Measurements from ENCODE around the gene ELL. TPM values are rescaled to one million over a fixed set of nuclear protein-coding genes. Genes with fewer than 3 reads are reported as not detected.

The ELL gene
- total RNA-seq, 1 experiment from 2014 or later: 18.6 TPM

GRCh38 chr19:18416778-18417249, 105.1 kb downstream of the ELL start:
- Histone ChIP-seq H3K9me3 (ENCODE audit: control insufficient read depth, insufficient read depth, low read depth, low read length) (no peaks in the 10 kb centered on the region), H3K27me3 (ENCODE audit: control insufficient read depth, insufficient read depth, low read length) (no peaks in the 10 kb centered on the region), H3K4me1 (ENCODE audit: control insufficient read depth, insufficient read depth, low read length) (peaks cover 40% of the 10 kb centered on the region), H3K4me3 (ENCODE audit: low read depth in 2 of 2, low read length in 2 of 2) (peak overlapping the region; percentile 37 to 60), H3K27ac (ENCODE audit: low read length) (peak overlapping the region; percentile 95), H3K36me3 (ENCODE audit: control insufficient read depth, insufficient read depth, low read length) (peaks cover 2% of the 10 kb centered on the region; the same call in 1 of the 2 replicates)
- ChIA-PET POLR2A (interaction anchor here (0.7 to 1.0 kb wide), 4 partner anchors 75 to 165 kb away, joined by 3 to 4 read pairs (median 3); partner anchors contain the start of gene JUND), CTCF (interaction anchor here (0.7 to 1.4 kb wide), 3 partner anchors 28 to 137 kb away, joined by 3 to 6 read pairs (median 3); no protein-coding TSS in a partner anchor)
- in situ Hi-C loops (cut with HindIII; ENCODE audit: low pct_unique_long_range_greater_than_20kb, low sequenced_read_pairs) (no loop called here), intact Hi-C loops (cut with micrococcal nuclease; ENCODE audit: unreplicated experiment) (no loop called here)
- DNase-seq (ENCODE audit: low read depth, low spot score) (no peak), ATAC-seq (peak; percentile 66)
- TF ChIP-seq, protein P1, sequence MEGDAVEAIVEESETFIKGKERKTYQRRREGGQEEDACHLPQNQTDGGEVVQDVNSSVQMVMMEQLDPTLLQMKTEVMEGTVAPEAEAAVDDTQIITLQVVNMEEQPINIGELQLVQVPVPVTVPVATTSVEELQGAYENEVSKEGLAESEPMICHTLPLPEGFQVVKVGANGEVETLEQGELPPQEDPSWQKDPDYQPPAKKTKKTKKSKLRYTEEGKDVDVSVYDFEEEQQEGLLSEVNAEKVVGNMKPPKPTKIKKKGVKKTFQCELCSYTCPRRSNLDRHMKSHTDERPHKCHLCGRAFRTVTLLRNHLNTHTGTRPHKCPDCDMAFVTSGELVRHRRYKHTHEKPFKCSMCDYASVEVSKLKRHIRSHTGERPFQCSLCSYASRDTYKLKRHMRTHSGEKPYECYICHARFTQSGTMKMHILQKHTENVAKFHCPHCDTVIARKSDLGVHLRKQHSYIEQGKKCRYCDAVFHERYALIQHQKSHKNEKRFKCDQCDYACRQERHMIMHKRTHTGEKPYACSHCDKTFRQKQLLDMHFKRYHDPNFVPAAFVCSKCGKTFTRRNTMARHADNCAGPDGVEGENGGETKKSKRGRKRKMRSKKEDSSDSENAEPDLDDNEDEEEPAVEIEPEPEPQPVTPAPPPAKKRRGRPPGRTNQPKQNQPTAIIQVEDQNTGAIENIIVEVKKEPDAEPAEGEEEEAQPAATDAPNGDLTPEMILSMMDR (IDR thresholded peaks at IDR 0.05): no peak
- no peak for TF ChIP-seq SIN3A (IDR thresholded peaks at IDR 0.05; ENCODE audit: borderline replicate concordance, insufficient read depth, low read depth, low read length)
- TF ChIP-seq REST (IDR thresholded peaks at IDR 0.05; ENCODE audit: insufficient read depth in 1 of 2, low read depth in 2 of 2, low read length in 1 of 2): no peak
- TF ChIP-seq TCF7L2 (IDR thresholded peaks at IDR 0.05; ENCODE audit: low read depth, low read length): no peak
- TF ChIP-seq POLR2AphosphoS5 (IDR thresholded peaks at IDR 0.05; ENCODE audit: low read depth, low read length): no peak
- BruUV-seq (replicated peaks): no TSS peak

DNA sequence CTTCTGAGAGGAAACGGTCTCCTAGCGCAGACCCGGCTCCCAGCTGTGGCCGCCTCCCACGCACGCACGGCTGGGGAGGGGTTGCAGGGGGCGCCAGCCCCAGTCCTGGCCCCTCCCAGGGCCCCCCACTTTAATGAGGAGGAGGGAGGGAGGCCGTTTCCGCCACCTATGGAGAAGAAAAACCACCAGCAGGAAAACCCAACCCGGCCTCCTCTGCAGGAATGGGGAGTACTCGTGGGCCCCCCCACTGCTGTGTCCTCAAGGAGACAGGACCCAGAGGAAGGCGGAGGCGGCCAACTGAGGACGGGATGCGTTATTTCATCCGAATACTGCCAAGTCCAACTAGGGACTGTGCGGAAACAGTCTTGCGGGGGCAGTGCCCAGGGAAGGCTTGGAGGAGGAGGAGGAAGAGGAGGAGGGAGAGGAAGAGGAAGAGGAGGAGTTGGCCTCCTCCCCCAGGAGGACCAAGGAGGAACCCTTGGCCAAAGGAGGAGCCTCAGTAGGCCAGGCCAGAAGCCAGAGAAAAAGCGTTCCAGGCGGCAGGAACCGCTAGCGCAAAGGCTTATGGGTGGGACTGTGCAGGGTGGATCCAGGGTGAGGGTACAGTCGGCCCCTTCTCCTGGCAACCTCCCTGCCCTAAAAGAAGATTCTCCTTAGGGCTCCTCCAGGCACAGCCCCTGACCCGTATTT, 106.5 kb downstream of the ELL start:
- no peaks in the 10 kb centered on the region for H3K9me3 ChIP-seq (ENCODE audit: control insufficient read depth, insufficient read depth, low read depth, low read length)
- in situ Hi-C loops (cut with HindIII; ENCODE audit: low pct_unique_long_range_greater_than_20kb, low sequenced_read_pairs): no loop called here
- no peaks in the 10 kb centered on the region for H3K27me3 ChIP-seq (ENCODE audit: control insufficient read depth, insufficient read depth, low read length)
- DNase-seq (ENCODE audit: low read depth, low spot score) (no peak), ATAC-seq (no peak)
- peak overlapping the region; percentile 95 for H3K27ac ChIP-seq (ENCODE audit: low read length)
- H3K36me3 ChIP-seq (ENCODE audit: control insufficient read depth, insufficient read depth, low read length): peaks cover 1% of the 10 kb centered on the region; the same call in 1 of the 2 replicates
- H3K4me3 ChIP-seq (ENCODE audit: low read depth in 2 of 2, low read length in 2 of 2): peak overlapping the region in 1 of 2 experiments; percentile 29; a peak in 1 of 4 replicates
- intact Hi-C loops (cut with micrococcal nuclease; ENCODE audit: unreplicated experiment): no loop called here
- BruUV-seq (replicated peaks): no TSS peak
- TF ChIP-seq TCF7L2 (IDR thresholded peaks at IDR 0.05; ENCODE audit: low read depth, low read length): no peak
- TF ChIP-seq POLR2AphosphoS5 (IDR thresholded peaks at IDR 0.05; ENCODE audit: low read depth, low read length): no peak
- TF ChIP-seq SIN3A (IDR thresholded peaks at IDR 0.05; ENCODE audit: borderline replicate concordance, insufficient read depth, low read depth, low read length): no peak
- TF ChIP-seq REST (IDR thresholded peaks at IDR 0.05; ENCODE audit: insufficient read depth in 1 of 2, low read depth in 2 of 2, low read length in 1 of 2): no peak
- TF ChIP-seq, protein P1 (IDR thresholded peaks at IDR 0.05): no peak
- peaks cover 31% of the 10 kb centered on the region for H3K4me1 ChIP-seq (ENCODE audit: control insufficient read depth, insufficient read depth, low read length)
- POLR2A ChIA-PET: no interaction called here
- CTCF ChIA-PET: interaction anchor here (1.1 to 1.4 kb wide), 2 partner anchors 76 to 87 kb away, joined by 3 to 6 read pairs; no protein-coding TSS in a partner anchor
